Stimulated activated CD8-positive, alpha-beta memory T cell treated with anti-CD3 and anti-CD28 coated beads, Interleukin-15, amount 100 ng/mL, for 4 hours (primary cell): ENCODE measurements around the gene PAK1IP1.
"Not testable (repeated sequence)": the region's sequence is repeated elsewhere in the genome, so short reads cannot be mapped to it uniquely, and the experiment has no call there.

Experiments used
- DNase-seq, 2 donors: peaks; one replicate each; pipeline ENCODE4 v3.0.0-alpha.2; 2020; ENCODE audit warnings: low read depth in 2 of 2

Gene PAK1IP1, protein sequence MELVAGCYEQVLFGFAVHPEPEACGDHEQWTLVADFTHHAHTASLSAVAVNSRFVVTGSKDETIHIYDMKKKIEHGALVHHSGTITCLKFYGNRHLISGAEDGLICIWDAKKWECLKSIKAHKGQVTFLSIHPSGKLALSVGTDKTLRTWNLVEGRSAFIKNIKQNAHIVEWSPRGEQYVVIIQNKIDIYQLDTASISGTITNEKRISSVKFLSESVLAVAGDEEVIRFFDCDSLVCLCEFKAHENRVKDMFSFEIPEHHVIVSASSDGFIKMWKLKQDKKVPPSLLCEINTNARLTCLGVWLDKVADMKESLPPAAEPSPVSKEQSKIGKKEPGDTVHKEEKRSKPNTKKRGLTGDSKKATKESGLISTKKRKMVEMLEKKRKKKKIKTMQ

DNA sequence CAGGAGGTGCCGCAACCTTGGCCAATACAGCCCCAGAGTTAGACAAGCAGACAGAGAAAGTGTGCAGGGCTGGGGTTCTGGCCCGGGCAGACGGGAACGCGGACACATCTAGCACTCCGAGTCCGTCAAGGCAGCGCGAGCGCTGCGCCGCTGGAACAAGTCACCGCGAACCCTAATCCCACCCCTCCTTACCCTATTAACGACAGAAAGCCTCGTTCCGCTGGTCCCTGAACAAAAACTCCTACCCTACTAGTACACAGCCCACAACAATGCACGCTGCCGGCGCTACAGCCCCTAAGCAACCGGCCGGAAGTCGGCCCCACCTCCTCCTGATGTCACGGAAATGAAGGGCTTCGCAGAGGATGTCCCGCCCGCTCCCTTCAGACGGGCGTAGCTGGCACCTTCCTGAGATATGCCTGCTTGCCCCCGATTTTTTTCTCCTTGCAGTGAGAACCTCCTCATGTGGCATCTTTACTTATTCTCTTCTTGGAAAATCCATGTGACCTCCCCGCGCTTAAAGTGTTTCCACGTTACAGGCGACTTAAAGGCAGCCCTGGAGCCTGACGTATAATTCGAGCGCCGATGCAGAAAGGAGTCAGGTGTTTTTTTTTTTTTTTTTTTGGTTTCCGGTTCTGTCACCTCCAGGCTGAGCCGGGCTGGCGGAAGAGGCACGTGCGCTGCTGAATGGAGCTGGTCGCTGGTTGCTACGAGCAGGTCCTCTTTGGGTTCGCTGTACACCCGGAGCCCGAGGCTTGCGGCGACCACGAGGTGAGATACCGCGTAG is at the start of gene PAK1IP1, which contains the start of gene C6orf52:
TSS of gene PAK1IP1 (plus strand) at position 671 of the 784 bp plus-strand sequence. CDS start at position 685, 14 bp downstream.
TSS of gene C6orf52 (minus strand) at position 315 of the 784 bp plus-strand sequence. CDS start 7,066 bp downstream, outside the sequence.
- peak; percentile 87 to 91 for DNase-seq

DNA sequence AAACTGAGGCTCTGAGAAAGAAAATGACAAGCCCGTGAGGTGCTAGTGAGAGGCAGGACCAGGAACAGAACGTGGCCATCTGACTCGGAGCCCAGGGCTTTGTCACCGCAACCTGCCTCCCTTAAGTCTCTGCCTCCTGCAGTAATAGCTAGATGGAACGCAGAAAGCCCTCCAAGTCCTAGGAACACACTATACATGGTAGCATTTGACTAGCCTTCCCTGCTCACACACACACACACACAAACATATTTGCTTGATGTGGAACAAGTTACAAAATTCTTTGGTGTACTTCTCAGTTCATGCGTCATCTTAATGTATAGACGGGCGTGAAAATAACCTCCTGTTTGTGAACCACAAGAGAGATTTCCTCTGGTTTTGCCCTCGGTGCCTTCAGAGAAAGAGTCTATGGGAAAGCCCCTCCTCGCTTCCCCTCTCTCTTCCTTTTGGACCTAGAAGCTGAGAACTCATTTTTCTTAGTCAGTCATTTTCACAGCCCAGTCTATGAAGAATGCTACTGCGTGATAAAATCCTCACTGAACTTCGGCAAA is 39.2 kb upstream of the PAK1IP1 start:
- DNase-seq: no peak

DNA sequence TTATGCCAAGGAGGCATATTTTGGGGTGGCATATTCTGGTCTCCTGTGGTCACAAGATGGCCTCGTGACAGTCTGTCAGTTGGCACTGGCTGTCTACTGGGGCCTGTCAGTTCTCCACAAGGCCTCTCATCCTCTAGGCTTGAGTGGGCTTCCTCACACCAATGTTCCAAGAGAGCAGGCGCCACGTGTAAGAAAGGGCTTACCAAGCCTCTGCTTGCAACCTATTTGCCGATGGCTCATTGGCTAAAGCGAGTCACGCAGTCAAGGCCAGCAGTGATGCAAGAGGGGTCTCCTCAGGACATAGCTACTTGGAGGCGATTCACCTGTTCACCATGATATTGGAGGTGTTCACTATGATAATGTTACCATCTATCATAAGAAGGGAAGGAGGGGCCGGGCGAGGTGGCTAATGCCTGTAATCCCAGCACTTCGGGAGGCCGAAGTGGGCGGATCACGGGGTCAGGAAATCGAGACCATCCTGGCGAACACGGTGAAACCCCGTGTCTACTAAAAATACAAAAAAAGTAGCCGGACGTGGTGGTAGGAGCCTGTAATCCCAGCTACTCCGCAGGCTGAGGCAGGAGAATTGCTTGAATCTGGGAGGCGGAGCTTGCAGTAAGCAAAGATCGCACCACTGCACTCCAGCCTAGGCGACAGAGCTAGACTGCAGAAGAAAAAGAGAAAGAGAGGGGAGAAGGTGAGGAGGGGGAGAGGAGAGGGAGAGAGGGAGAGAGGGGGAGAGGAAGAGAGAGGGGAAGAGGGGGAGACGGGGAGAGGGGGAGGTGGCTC is 35.7 kb upstream of the PAK1IP1 start:
- no peak for DNase-seq

DNA sequence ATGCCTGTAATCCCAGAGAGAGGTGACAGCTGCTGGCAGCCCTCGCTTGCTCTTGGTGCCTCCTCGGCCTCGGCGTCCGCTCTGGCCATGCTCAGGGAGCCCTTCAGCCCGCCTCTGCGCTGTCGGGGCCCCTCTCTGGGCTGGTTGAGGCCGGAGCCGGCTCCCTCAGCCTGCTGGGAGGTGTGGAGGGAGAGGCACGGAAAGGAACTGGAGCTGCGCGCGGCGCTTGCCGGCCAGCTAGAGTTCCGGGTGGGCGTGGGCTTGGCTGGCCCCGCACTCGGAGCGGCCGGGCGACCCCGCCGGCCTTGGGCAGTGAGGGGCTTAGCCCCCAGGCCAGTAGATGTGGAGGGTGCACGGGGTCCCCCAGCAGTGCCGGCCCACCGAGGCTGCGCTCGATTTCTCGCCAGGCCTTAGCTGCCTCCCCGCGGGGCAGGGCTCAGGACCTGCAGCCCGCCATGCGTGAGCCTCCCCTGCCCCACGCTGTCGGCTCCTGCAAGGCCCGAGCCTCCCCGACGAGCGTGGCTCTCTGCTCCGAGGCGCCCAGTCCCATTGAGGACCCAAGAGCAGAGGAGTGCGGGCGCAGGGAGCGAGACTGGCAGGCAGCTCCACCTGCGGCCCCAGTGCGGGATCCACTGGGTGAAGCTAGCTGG is 34.9 kb upstream of the PAK1IP1 start:
- DNase-seq: no peak

DNA sequence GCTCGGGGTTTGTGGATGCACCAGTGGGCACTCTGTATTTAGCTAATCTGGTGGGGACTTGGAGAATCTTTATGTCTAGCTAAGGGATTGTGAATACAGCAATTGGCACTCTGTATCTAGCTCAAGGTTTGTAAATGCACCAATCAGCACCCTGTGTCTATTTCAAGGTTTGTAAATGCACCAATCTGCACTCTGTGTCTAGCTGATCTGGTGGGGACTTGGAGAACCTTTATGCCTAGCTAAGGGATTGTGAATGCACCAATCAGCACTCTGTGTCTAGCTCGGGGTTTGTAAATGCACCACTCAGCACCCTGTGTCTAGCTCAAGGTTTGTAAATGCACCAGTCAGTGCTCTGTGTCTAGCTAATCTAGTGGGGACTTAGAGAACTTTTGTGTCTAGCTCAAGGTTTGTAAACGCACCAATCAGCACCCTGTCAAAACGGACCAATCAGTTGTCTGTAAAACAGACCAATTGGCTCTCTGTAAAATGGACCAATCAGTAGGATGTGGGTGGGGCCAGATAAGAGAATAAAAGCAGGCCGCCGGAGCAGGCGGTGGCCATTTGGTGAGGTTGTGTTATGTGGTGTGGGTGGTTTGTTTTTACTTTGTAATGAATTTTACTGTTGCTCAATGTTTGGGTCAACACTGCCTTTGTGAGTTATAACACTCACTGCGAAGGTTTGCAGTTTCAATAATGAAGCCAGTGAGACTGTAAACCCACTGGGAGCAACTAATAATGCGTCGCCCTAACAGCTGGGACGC is 34.2 kb upstream of the PAK1IP1 start:
- not testable (repeated sequence) for DNase-seq

DNA sequence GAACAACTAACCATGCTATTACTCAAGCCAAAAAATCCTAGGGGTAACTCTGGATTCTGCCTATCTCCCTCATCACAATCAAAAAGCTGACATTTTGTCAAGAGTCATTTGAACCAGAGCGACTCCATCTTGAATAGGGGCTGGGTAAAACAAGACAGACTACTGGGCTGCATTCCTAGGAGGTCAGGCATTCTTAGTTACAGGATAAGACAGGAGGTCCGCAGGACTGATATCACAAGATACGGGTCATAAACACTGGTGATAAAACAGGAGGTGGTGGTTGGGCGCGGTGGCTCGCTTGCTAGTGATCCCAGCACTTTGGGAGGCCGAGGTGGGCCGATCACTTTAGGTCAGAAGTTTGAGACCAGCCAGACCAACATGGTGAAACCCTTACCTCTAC is 32.6 kb upstream of the PAK1IP1 start:
- no peak for DNase-seq

DNA sequence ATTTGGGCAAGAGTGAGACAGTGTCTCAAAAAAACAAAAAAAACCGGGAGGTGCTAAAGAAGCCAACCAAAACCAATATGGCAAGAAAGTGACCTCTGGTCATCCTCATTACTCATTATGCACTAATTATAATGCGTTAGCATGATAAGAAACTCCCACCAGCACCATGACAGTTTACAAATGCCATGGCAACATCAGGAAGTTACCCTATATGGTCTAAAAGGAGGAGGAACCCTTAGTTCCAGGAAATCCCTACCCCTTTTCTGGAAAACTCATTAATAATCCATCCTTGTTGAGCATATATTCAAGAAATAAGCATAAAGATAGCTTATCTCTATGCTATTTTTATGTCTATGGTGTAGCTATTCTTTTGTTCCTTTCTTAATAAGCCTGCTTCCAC is 32.0 kb upstream of the PAK1IP1 start:
- no peak for DNase-seq

DNA sequence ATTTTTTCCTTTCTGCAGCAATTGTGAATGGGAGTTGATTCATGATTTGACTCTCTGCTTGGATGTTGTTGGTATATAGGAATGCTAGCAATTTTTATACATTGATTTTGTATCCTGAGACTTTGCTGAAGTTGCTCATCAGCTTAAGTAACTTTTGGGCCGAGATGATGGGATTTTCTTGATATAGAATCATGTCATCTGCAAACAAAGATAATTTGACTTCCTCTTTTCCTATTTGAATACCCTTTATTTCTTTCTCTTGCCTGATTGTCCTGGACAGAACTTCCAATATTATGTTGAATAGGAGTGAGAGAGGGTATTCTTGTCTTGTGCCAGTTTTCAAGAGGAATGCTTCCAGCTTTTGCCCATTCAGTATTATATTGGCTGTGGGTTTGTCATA is 29.2 kb upstream of the PAK1IP1 start:
- DNase-seq: not testable (repeated sequence)

DNA sequence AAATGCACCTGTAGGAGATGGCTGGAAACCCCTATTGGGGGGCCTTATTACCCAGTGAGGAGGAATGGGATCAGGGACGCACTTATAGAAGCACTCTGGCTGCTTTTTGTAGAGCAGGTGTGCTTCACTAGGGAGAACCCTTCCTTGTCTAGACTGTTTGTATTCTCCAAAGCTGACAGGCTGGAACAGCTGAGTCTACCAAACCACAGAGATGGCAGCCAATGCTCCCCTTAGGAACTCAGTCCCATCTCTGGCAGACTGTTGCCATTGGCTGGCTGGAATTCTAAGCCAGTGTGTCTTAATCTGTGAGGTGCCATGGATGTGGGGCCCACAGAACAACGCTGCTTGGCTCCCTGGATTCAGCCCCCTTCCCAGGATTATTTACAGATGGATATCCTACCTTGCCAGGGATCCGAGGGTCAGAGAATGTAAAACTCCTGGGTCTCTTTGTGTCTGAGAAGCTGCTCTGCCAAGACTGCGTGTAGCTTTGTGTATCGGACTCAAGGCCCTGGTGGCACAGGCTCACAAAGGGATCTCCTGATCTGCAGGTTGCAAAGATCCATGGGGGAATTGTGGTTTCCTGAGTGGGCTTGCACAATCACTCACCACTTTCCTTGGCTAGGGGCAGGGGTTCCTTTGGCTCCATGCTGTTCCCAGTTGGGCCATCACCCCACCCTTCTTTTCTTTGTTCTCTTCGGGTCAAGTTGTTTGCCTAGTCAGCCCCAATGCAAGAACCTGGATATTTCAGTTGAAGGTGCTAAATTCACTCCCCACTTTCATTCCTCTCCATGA is 26.4 kb upstream of the PAK1IP1 start:
- no peak for DNase-seq

DNA sequence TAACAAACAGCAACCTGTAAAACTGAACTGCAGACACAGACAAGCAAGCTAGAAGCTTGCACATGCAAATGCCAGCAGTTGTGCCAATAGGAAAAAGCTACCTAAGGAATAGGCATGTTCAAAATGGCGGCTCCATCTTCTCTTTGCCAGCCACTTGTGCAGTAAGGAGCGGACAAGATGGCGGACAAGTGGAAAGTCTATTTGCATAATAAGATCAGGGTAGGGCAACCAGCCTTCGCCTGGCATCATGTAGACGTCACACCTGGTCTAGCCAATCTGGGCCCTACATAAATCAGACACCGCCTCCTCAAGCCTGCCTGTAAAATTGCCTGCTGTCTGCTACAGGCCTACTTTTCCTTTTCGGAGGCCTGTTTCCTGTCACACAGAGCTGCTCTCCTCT is 18.4 kb upstream of the PAK1IP1 start:
- DNase-seq: no peak

DNA sequence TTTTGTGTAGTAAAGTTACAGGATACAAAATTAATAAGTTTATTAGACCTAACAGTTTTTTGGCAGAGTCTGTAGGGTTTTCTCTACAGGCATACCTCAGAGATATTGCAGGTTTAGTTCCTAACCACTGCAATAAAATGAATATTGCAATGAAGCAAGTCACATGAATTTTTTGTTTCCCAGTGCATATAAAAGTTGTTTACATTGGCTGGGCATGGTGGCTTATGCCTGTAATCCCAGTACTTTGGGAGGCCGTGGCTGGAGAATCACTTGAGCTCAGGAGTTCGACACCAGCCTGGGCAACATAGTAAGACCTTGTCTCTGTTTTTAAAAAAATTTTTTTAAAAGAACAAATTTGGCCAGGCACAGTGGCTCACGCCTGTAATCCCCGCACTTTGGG is 16.3 kb upstream of the PAK1IP1 start:
- no peak for DNase-seq

DNA sequence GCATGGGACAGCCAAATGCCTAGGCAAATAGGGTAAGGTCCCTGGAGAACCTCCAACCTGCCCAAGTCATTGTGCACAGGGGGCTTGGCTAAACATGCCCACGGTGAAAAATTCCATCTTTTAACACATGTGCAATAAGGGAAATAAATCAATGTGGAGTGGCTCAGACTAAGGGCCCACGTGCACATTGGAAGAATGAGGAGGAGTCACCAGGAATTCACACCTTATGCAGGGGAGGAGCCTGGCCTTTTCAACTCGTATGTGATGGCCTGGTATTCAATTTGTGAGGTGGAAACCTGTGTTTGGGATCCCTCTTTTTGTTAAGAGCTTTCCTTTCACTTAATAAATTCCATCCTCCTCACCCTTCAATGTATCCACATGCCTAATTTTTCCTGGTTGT is 13.0 kb upstream of the PAK1IP1 start:
- DNase-seq: no peak

DNA sequence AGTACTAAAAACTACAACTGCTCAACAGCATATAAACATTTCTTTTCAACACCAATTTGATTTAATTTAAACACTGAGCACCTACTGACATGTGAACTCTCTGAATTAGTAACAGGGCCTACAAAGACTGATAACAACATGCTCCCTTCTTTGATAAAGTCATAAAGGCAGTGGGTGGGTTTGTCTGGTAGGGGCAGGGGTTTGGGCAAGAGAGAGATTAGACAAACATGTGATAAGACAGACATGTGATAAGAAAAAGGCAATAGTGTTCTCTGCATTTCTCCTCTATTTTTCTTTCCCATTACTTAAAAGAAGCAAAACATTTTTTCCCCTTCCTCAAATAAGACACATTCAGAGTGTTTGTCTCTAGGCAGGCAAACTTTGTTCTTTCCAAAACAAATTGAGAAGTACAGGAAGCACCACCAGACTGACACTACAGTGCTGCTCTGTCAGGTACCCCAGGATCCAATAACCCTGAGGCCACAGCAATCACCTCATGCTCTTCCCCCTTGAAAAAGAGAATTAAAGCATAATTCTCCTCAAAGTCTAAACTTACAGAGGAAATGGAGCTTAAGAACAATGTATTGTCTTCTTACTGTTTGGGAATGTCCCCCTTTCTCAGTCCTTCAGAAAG is 12.3 kb upstream of the PAK1IP1 start:
- DNase-seq: no peak

DNA sequence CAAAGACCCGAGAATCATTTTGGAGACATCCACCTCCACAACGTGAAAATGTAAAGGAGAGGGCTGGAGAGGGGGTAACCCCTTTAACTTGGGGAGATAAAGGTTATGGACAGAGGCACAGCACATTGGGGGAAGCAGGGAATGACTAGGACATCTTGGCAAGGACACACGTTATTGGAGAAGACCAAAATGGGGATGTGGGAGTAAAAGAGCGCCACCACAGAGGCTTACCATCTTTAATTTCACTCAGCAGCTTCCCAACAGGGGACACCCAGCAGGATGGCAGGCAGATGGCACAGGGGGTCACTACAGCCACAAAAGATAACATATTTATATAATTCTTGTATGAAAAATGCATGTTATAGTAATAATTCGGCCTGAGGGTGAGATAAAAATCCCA is 10.2 kb upstream of the PAK1IP1 start:
- no peak for DNase-seq

DNA sequence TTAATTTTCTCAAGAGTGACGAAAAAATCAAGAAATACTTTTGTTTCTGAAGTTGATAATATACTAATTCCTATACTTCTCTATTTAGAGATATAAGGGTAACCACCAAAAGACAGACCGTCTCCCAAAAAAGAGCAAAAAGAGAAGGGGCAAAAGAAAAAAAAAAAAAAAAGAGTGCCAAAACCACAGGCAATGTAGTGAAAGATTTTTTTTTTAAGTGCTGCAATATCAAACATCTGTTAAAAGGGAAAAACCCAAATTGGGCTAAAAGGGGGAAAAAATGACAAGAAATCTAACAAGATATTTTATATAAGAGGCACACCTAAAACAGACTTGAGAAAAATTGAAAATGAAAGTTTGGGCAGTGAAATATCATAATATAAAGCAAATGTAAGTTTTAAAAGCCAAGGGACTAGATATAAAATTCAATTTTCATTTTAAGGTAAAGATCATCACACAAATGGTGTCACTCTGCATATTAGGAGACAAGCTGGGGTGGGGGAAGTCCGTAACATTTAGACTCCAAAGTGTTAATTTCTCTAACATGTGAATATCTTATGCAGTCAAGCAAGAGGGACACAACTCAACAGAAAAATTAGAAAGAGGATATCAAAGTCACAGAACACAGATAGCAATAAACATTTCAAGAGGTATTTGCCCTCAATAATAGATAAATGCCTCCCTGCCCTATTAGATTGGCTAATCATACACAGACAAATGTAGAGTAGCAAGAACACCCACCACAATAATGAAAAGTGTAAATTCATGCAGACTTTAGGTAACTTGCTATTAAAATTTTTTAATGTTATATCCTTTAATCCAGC is 9.5 kb upstream of the PAK1IP1 start:
- DNase-seq: no peak

DNA sequence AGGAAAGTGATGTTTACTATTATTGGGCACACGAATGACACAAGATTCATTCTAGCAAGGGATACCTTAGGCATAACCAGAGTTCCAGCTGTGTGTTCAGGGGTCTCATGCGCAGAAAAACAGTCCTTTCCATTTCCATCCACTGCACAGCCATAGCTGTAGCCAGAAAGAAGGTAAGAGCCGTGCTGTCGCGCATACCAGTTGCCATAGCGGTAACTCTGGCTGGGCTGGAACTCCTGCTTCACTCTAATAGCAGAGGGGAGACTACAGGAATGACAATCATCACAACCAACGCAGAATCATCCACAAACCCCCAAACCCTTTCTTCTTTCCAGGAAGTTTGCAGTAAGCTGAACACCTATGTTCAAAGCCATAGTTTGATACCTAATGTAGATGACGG is 7.9 kb upstream of the PAK1IP1 start:
- DNase-seq: no peak

DNA sequence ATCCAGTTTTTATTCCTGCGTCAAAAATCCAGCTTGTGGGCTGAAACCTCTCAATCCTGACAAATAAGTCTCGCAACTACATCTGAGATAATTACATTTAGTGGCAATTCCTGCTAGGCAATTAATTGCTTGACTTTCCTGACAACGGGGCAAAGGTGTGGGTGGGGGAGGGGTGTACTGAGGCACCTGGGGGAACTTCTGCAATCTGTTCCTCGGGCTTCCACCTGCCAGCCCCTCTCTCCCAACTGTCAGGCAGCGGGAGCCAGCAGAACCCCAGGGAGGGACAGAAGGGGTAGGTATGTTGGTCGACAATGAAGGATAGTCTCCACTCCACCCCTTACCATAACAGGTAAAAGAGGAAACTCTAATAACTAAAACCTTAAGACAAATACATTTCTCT is 7.2 kb upstream of the PAK1IP1 start:
- DNase-seq: no peak
